Measurements from ENCODE around the gene VANGL1.

DNA sequence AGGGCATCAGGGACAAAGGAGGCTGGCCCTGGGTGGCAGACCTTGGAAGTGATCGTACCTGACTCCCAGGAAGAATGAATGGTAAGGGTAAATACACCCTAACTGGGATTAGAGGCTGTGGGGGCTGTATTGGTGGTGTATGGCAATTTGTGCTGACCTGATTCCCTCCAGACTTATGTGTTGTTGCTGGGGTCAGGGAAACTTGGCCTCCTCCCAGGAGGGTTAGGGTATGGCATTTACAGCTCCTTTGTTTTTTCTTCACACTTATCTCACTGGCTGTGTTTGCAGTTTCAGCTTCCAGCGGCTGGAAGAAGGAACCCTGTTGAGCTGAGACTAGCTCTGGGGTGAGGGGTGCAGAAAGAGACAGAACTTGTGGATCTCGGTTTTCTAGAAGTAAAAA lies 8.2 kb downstream of the VANGL1 start:
- TF ChIP-seq, protein P1, sequence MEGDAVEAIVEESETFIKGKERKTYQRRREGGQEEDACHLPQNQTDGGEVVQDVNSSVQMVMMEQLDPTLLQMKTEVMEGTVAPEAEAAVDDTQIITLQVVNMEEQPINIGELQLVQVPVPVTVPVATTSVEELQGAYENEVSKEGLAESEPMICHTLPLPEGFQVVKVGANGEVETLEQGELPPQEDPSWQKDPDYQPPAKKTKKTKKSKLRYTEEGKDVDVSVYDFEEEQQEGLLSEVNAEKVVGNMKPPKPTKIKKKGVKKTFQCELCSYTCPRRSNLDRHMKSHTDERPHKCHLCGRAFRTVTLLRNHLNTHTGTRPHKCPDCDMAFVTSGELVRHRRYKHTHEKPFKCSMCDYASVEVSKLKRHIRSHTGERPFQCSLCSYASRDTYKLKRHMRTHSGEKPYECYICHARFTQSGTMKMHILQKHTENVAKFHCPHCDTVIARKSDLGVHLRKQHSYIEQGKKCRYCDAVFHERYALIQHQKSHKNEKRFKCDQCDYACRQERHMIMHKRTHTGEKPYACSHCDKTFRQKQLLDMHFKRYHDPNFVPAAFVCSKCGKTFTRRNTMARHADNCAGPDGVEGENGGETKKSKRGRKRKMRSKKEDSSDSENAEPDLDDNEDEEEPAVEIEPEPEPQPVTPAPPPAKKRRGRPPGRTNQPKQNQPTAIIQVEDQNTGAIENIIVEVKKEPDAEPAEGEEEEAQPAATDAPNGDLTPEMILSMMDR (IDR thresholded peaks at IDR 0.05) = no peak
- TF ChIP-seq TCF7L2 (IDR thresholded peaks at IDR 0.05; ENCODE audit: low read depth, low read length) = no peak
- TF ChIP-seq, protein P2, sequence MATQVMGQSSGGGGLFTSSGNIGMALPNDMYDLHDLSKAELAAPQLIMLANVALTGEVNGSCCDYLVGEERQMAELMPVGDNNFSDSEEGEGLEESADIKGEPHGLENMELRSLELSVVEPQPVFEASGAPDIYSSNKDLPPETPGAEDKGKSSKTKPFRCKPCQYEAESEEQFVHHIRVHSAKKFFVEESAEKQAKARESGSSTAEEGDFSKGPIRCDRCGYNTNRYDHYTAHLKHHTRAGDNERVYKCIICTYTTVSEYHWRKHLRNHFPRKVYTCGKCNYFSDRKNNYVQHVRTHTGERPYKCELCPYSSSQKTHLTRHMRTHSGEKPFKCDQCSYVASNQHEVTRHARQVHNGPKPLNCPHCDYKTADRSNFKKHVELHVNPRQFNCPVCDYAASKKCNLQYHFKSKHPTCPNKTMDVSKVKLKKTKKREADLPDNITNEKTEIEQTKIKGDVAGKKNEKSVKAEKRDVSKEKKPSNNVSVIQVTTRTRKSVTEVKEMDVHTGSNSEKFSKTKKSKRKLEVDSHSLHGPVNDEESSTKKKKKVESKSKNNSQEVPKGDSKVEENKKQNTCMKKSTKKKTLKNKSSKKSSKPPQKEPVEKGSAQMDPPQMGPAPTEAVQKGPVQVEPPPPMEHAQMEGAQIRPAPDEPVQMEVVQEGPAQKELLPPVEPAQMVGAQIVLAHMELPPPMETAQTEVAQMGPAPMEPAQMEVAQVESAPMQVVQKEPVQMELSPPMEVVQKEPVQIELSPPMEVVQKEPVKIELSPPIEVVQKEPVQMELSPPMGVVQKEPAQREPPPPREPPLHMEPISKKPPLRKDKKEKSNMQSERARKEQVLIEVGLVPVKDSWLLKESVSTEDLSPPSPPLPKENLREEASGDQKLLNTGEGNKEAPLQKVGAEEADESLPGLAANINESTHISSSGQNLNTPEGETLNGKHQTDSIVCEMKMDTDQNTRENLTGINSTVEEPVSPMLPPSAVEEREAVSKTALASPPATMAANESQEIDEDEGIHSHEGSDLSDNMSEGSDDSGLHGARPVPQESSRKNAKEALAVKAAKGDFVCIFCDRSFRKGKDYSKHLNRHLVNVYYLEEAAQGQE (IDR thresholded peaks at IDR 0.05; ENCODE audit: insufficient read depth in 1 of 2, low read depth in 2 of 2, low read length in 1 of 2) = no peak
